HepG2 (cell line): Measurements from ENCODE around the gene ASNS. TPM values are rescaled to one million over a fixed set of nuclear protein-coding genes. Genes with fewer than 3 reads are reported as not detected.

Experiments
- ADNP ChIP-seq: sonication (generic); formaldehyde crosslinking; IDR thresholded peaks from 2 replicates; pipeline ENCODE4 v1.4.0; 2020; ENCODE audit warnings: missing genetic modification reagents
- E2F2 ChIP-seq: sonication (generic); formaldehyde crosslinking; IDR thresholded peaks from 2 replicates; pipeline ENCODE4 v1.4.0; 2020; ENCODE audit warnings: missing genetic modification reagents, borderline replicate concordance
- EED ChIP-seq: sonication (generic); formaldehyde crosslinking; IDR thresholded peaks from 2 replicates; pipeline ENCODE4 v1.5.0; 2020; ENCODE audit warnings: mild to moderate bottlenecking, missing genetic modification reagents
- JARID2 ChIP-seq: sonication (generic); formaldehyde crosslinking; IDR thresholded peaks from 2 replicates; pipeline ENCODE4 v1.8.1; 2023; ENCODE audit warnings: missing genetic modification reagents, inconsistent platforms; ENCODE audit not compliant: insufficient replicate concordance
- KDM4B ChIP-seq: sonication (generic); formaldehyde crosslinking; IDR thresholded peaks from 2 replicates; pipeline ENCODE4 v1.4.0; 2020; ENCODE audit warnings: missing genetic modification reagents
- PCBP1 ChIP-seq: fragments of 200-400 bp; formaldehyde crosslinking; IDR thresholded peaks from 2 replicates; pipeline ENCODE4 v1.6.1; 2017; ENCODE audit warnings: mild to moderate bottlenecking, low read depth, low read length, borderline replicate concordance
- SAP130 ChIP-seq: IDR thresholded peaks from 2 replicates; pipeline ENCODE4 v1.6.1; 2016; ENCODE audit warnings: low read depth
- SETDB1 ChIP-seq: sonication (generic); formaldehyde crosslinking; IDR thresholded peaks from 2 replicates; pipeline ENCODE4 v1.5.1; 2020; ENCODE audit warnings: missing genetic modification reagents, mild to moderate bottlenecking, borderline replicate concordance
- SNAI1 ChIP-seq: sonication (generic); formaldehyde crosslinking; IDR thresholded peaks from 2 replicates; pipeline ENCODE4 v1.5.0; 2020; ENCODE audit warnings: mild to moderate bottlenecking, missing genetic modification reagents, borderline replicate concordance
- SNAPC2 ChIP-seq: sonication (generic); formaldehyde crosslinking; IDR thresholded peaks from 2 replicates; pipeline ENCODE4 v1.8.1; 2022; ENCODE audit warnings: mild to moderate bottlenecking, missing genetic modification reagents
- TCF7 ChIP-seq: sonication (generic); IDR thresholded peaks from 2 replicates; pipeline ENCODE4 v1.6.1; 2016; ENCODE audit warnings: antibody characterized with exemption, low read depth
- ZBTB49 ChIP-seq: sonication (generic); formaldehyde crosslinking; IDR thresholded peaks from 2 replicates; pipeline ENCODE4 v1.4.0; 2020; ENCODE audit warnings: missing genetic modification reagents, borderline replicate concordance
- ZFP36L1 ChIP-seq: sonication (generic); formaldehyde crosslinking; IDR thresholded peaks from 2 replicates; pipeline ENCODE4 v1.8.0; 2022; ENCODE audit warnings: mild to moderate bottlenecking, missing genetic modification reagents, moderate library complexity
- ZHX1 ChIP-seq: sonication (generic); formaldehyde crosslinking; IDR thresholded peaks from 2 replicates; pipeline ENCODE4 v1.8.1; 2022; ENCODE audit warnings: low read depth, mild to moderate bottlenecking, missing genetic modification reagents
- ZNF17 ChIP-seq: sonication (generic); formaldehyde crosslinking; IDR thresholded peaks from 2 replicates; pipeline ENCODE4 v1.5.0; 2020; ENCODE audit warnings: mild to moderate bottlenecking, missing genetic modification reagents
- ZNF235 ChIP-seq: sonication (generic); formaldehyde crosslinking; IDR thresholded peaks from 2 replicates; pipeline ENCODE4 v1.8.1; 2023; ENCODE audit warnings: mild to moderate bottlenecking, missing genetic modification reagents, borderline replicate concordance
- ZNF549 ChIP-seq: sonication (generic); formaldehyde crosslinking; IDR thresholded peaks from 2 replicates; pipeline ENCODE4 v1.5.0; 2020; ENCODE audit warnings: missing genetic modification reagents
- ZNF768 ChIP-seq: sonication (generic); formaldehyde crosslinking; IDR thresholded peaks from 2 replicates; pipeline ENCODE4 v1.4.0; 2020; ENCODE audit warnings: missing genetic modification reagents
- ZNF883 ChIP-seq: sonication (generic); formaldehyde crosslinking; IDR thresholded peaks from 2 replicates; pipeline ENCODE4 v1.5.1; 2020; ENCODE audit warnings: mild to moderate bottlenecking, missing genetic modification reagents; ENCODE audit errors: not compliant biosample characterization
- polyA plus RNA-seq, 8 experiments: library from polyadenylated mRNA; depleted of rRNA in 3 of 8; stranded (reverse) in 7 of 8; unstranded in 1 of 8; fragments of >200 nt; fragmentation: Illumina TruSeq in 4 of 8; extraction: Trizol in 4 of 8; gene quantifications; 2 replicates each; pipeline versions ENCODE4 v1.2.1 to v1.2.3, GENCODE V29; 2011 to 2016; ENCODE audit warnings: low read depth in 4 of 8, missing spikeins in 1 of 8, mixed read lengths in 1 of 8; ENCODE audit not compliant: insufficient read depth in 1 of 8
- total RNA-seq, 5 experiments: library from RNA; depleted of rRNA; stranded (reverse); fragments of >200 nt; fragmentation: Illumina TruSeq; extraction: Trizol; gene quantifications; 2 replicates each; pipeline ENCODE4 v1.2.3, GENCODE V29; 2016; ENCODE audit warnings: low read depth in 1 of 5

Gene ASNS
- total and polyA plus RNA-seq, 2 of the 13 experiments (the other 11 are each of a cell fraction or from before 2014, with no cell fraction given): 55.0 to 75.1 TPM

DNA sequence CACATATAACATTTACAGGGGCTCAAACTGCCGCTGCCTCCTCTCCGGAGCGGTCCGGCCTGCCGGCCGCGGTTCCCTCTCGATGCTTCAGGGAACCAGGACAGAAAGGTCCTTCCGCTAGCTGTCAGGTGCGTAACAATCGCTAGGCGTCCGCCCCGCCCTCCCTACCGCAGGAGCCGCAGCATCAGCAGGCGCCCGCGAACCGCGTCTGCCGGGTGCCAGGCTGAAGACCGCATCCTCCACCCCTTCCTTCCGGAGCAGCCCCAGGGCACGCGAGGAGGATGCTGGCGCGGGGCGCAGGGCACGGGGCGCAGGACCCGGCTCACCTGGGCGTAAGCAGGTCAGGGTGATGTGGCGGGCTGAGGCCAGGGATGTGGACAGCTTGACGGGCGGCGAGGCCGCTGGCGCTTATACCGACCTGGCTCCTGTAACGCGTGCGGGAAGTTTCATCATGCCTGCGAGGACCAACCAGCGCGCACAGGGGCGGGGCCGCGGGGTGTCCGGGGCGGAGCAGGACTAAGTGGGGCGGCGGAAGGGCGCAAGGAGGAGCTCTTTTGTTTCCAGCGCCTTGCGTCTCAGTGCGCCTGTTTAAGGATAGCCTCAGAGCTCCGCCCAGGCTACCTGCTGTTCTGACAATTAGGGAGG is at the start of gene ASNS (continued):
- TF ChIP-seq ZFP36L1 (CRISPR knock-in tag): no peak; the same call in 1 of the 2 replicates
- no peak for TF ChIP-seq ZNF549
- TF ChIP-seq PCBP1: no peak
- no peak for TF ChIP-seq E2F2 (CRISPR knock-in tag)
- peak; percentile 91 for TF ChIP-seq SAP130 (CRISPR knock-in tag)
- no peak for TF ChIP-seq TCF7
- TF ChIP-seq ZNF17: no peak
- TF ChIP-seq EED (CRISPR knock-in tag): 0 out of 2 replicates have a peak, but pooled peaks have one; percentile 28
- no peak for TF ChIP-seq SETDB1 (CRISPR knock-in tag)
- TF ChIP-seq SNAPC2 (CRISPR knock-in tag): peak; percentile 71; the same call in 1 of the 2 replicates
- TF ChIP-seq ZNF768 (CRISPR knock-in tag): peak; percentile 43; the same call in 1 of the 2 replicates
- no peak for TF ChIP-seq SNAI1
- peak; percentile 49 for TF ChIP-seq ZNF883 (CRISPR knock-in tag)
- no peak for TF ChIP-seq ZNF235 (CRISPR knock-in tag)
- TF ChIP-seq KDM4B: peak; percentile 60; the same call in 1 of the 2 replicates
- TF ChIP-seq ADNP (CRISPR knock-in tag): no peak
- TF ChIP-seq ZHX1 (CRISPR knock-in tag): peak; percentile 68; the same call in 1 of the 2 replicates
- peak; percentile 48 for TF ChIP-seq JARID2 (CRISPR knock-in tag)
- no peak for TF ChIP-seq ZBTB49 (CRISPR knock-in tag)
